ENCODE data around the gene SLC12A3. TPM values are rescaled to one million over a fixed set of nuclear protein-coding genes. Genes with fewer than 3 reads are reported as not detected.

Gene SLC12A3
- total RNA-seq, 4 donors from 2014 or later, result not detected

GRCh38 chr16:56960681-56961281 lies 95.8 kb downstream of the SLC12A3 start:
- DNase-seq (ENCODE audit: extremely low spot score), result no peak
- Histone ChIP-seq H3K27me3 (no peaks in the 10 kb centered on the region), H3K4me3 (no peak overlapping the region), H3K9me3 (no peaks in the 10 kb centered on the region), H3K4me1 (peaks cover 21 to 39% (median 28%) of the 10 kb centered on the region in 4 donors), H3K27ac (replicated peaks in 1 of 4) (no peak overlapping the region), H3K36me3 (no peaks in the 10 kb centered on the region)
- 60% methylated on average over 4 of the region's 13 CpGs for WGBS
- intact Hi-C loops (cut with DNase I), result no loop called here
- TF ChIP-seq CTCF (IDR thresholded peaks at IDR 0.05) (no peak), EP300 (IDR thresholded peaks at IDR 0.05) (no peak), POLR2AphosphoS5 (IDR thresholded peaks at IDR 0.05) (no peak), POLR2A (IDR thresholded peaks at IDR 0.05; ENCODE audit: low read depth) (no peak)

- no peak for DNase-seq (ENCODE audit: extremely low spot score)
- Histone ChIP-seq H3K4me1 (peaks cover 27 to 45% (median 34%) of the 10 kb centered on the region in 4 donors), H3K36me3 (no peaks in the 10 kb centered on the region), H3K9me3 (no peaks in the 10 kb centered on the region), H3K27ac (replicated peaks in 1 of 4) (no peak overlapping the region), H3K4me3 (no peak overlapping the region), H3K27me3 (no peaks in the 10 kb centered on the region)
- no peak for TF ChIP-seq EP300 (IDR thresholded peaks at IDR 0.05)
- TF ChIP-seq POLR2A (IDR thresholded peaks at IDR 0.05; ENCODE audit: low read depth), result no peak
- TF ChIP-seq POLR2AphosphoS5 (IDR thresholded peaks at IDR 0.05), result no peak
- no peak for TF ChIP-seq CTCF (IDR thresholded peaks at IDR 0.05)
- WGBS, result 72% methylated on average over 3 of the region's 3 CpGs
- intact Hi-C loops (cut with DNase I), result no loop called here
Observed at GRCh38 chr16:56961386-56961785, 96.4 kb downstream of the SLC12A3 start.

- no peak within 1 kb of the TSS for H3K27ac ChIP-seq (replicated peaks in 1 of 4)
- DNase-seq (ENCODE audit: extremely low spot score), result no peak
- H3K27me3 ChIP-seq, result no peaks in the 10 kb centered on the region
- intact Hi-C loops (cut with DNase I), result no loop called here
- H3K4me3 ChIP-seq, result no peak within 1 kb of the TSS
- H3K36me3 ChIP-seq, result no peaks in the 10 kb centered on the region
- 75% methylated on average over 7 of the region's 12 CpGs for WGBS
- TF ChIP-seq POLR2AphosphoS5 (IDR thresholded peaks at IDR 0.05), result no peak
- TF ChIP-seq CTCF (IDR thresholded peaks at IDR 0.05), result no peak
- TF ChIP-seq EP300 (IDR thresholded peaks at IDR 0.05), result no peak
- TF ChIP-seq POLR2A (IDR thresholded peaks at IDR 0.05; ENCODE audit: low read depth), result no peak
- peaks cover 28 to 45% (median 35%) of the 10 kb centered on the region in 4 donors for H3K4me1 ChIP-seq
- no peaks in the 10 kb centered on the region for H3K9me3 ChIP-seq
Observed at GRCh38 chr16:56961851-56962281, 96.9 kb downstream of the SLC12A3 start, which contains the start of gene CETP. Gene CETP, plus strand, starts transcription at chr16:56961950. Its CDS starts 30 bp downstream, at chr16:56961980.

GRCh38 chr16:56964243-56965148 lies 99.5 kb downstream of the SLC12A3 start:
- intact Hi-C loops (cut with DNase I), result no loop called here
- DNase-seq (ENCODE audit: extremely low spot score), result peak; percentile 95
- 52% methylated on average over 30 of the region's 30 CpGs for WGBS

More at GRCh38 chr16:56964243-56965148, 99.5 kb downstream of the SLC12A3 start:
- no peaks in the 10 kb centered on the region for H3K36me3 ChIP-seq
- H3K4me3 ChIP-seq, result no peak overlapping the region
- peaks cover 28 to 45% (median 35%) of the 10 kb centered on the region in 4 donors for H3K4me1 ChIP-seq
- peak; percentile 8 to 41 for TF ChIP-seq POLR2AphosphoS5 (IDR thresholded peaks at IDR 0.05)
- no peak for TF ChIP-seq EP300 (IDR thresholded peaks at IDR 0.05)
- TF ChIP-seq CTCF (IDR thresholded peaks at IDR 0.05), result peak; percentile 54 to 78 (median 57)
- TF ChIP-seq POLR2A (IDR thresholded peaks at IDR 0.05; ENCODE audit: low read depth), result no peak
- H3K27me3 ChIP-seq, result no peaks in the 10 kb centered on the region
- no peak overlapping the region for H3K27ac ChIP-seq (replicated peaks in 1 of 4)
- H3K9me3 ChIP-seq, result no peaks in the 10 kb centered on the region

Small RNA genes lying within 50 kb of the gene (small RNA-seq; reads per million reads assigned to genes)
- 0 to 0.17 (median 0) reads per million in 3 donors for gene MIR138-2

Other genes with a start within 250 kb of the SLC12A3 start
- 100 to 1,000 TPM in 3 of 4 donors, 10 to 100 TPM in 1; 57.7 to 428 (median 146) TPM for gene MT1E, start 239.4 kb upstream of the SLC12A3 start, total RNA-seq
- gene MT1M, start 232.5 kb upstream of the SLC12A3 start, total RNA-seq, result 10 to 100 TPM in 3 of 4 donors, 1 to 10 TPM in 1; 3.7 to 74.9 (median 14.9) TPM
- 100 to 1,000 TPM in 1 of 4 donors, 10 to 100 TPM in 1, 1 to 10 TPM in 1, not detected in 1; 1.7 to 371 (median 21.3) TPM for gene MT1A, start 226.5 kb upstream of the SLC12A3 start, total RNA-seq
- not detected for gene MT1B, start 213.3 kb upstream of the SLC12A3 start, total RNA-seq
- 1 to 10 TPM; 2.1 to 7.1 (median 5.0) TPM for gene MT1F, start 207.2 kb upstream of the SLC12A3 start, total RNA-seq
- 10 to 100 TPM in 2 of 4 donors, 1 to 10 TPM in 1, not detected in 1; 4.9 to 59.0 (median 19.0) TPM for gene MT1G, start 197.1 kb upstream of the SLC12A3 start, total RNA-seq
- gene MT1H, start 195.4 kb upstream of the SLC12A3 start, total RNA-seq, result not detected
- gene MT1X, start 182.7 kb upstream of the SLC12A3 start, total RNA-seq, result 1,000 to 10,000 TPM in 1 of 4 donors, 100 to 1,000 TPM in 3; 283 to 1,221 (median 512) TPM
- gene NUP93, start 135.1 kb upstream of the SLC12A3 start, total RNA-seq, result 10 to 100 TPM; 34.0 to 47.5 (median 36.5) TPM
- 10 to 100 TPM; 64.0 to 99.7 (median 71.5) TPM for gene HERPUD1, start 66.9 kb downstream of the SLC12A3 start, total RNA-seq
- gene CETP, start 96.7 kb downstream of the SLC12A3 start, total RNA-seq, result 1 to 10 TPM in 1 of 4 donors, under 1 TPM in 2, not detected in 1; 0.19 to 1.2 (median 0.52) TPM
- gene NLRC5, start 124.3 kb downstream of the SLC12A3 start, total RNA-seq, result 10 to 100 TPM; 14.4 to 22.5 (median 16.6) TPM
- 10 to 100 TPM; 21.6 to 43.0 (median 34.9) TPM for gene CPNE2, start 227.4 kb downstream of the SLC12A3 start, total RNA-seq

Measured in esophagus muscularis mucosa (tissue), 4 donors.